Cardiac septum (tissue), 1 donor: ENCODE measurements around the gene USP43. TPM values are rescaled to one million over a fixed set of nuclear protein-coding genes. Genes with fewer than 3 reads are reported as not detected.

ENCODE experiments used
- DNase-seq: peaks from one replicate; pipeline ENCODE4 v3.0.0-alpha.2; 2020; ENCODE audit warnings: low spot score
- intact Hi-C: fragments of 100-400 bp; cut with DNase I; formaldehyde crosslinking; loops from one replicate; pipeline ENCODE4 v1.14.0; 2022
- total RNA-seq: library from RNA; stranded (reverse); fragmentation: NEBNext Ultra II Directional; extraction: Animal tissue kit (Norgen Biotek cat#: 25700); gene quantifications from one replicate; pipeline ENCODE4 v1.2.1, GENCODE V29; 2021
- donor health status: DM: no; HTN: no; CAD: no.

The USP43 gene
- total RNA-seq, 1 donor from 2014 or later = not detected

DNA sequence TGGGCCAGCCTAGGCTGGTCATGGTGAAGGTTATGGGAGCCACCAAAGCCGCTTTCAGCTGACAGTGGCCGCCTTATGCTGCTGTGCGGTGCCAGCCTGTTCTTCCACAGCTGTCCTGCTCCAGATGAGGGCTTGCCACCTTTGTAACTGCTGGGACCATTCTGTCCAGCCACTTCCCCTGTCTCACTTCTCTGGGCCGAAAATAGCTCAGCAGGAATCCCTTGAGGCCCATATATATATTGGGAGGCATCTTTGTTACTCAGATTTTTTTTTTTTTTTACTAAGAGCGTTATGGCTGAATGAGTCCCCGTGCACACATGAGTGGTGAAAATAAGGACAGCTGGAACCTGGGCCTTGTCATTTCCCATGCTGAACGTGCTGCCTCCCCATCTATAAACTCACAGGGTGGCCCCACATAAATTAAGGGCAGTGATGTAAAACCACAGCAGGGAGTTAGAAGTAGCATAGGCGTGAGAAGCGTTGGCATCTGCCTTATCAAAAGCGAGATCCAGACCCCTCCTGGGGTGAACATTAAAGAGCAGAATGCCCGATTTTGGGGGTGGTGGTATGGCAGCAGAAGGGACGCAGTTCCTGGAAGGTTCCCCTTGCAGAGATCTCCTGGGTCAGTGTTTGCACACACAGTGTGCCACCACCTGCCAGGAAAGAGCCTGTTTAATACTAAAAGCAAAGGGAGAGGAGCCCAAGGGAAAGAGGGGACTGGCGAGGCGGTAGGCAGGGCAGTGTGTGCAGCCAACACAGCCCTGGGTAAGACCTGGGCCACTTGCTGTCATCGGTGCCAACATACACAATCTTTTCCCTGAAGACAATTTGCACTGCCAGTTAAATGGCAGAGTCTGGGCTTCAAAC lies 57.8 kb downstream of the USP43 start:
- intact Hi-C loops = no loop called here
- no peak for DNase-seq

DNA sequence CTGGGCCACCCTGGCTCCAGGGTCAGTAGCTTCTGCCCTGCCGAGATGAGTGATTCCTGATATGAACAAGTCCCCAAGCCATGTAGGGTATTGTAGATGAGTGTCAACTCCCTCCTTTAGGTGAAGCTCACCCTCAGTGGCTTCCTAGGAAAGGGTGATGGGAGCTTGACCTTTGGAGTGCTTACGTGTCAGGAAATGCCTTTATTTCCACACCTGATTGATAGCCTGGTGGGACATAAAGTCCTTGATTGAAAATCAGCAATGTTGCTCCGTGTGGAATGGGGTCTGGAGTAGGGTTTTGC lies 58.4 kb downstream of the USP43 start:
- intact Hi-C loops = no loop called here
- no peak for DNase-seq

DNA sequence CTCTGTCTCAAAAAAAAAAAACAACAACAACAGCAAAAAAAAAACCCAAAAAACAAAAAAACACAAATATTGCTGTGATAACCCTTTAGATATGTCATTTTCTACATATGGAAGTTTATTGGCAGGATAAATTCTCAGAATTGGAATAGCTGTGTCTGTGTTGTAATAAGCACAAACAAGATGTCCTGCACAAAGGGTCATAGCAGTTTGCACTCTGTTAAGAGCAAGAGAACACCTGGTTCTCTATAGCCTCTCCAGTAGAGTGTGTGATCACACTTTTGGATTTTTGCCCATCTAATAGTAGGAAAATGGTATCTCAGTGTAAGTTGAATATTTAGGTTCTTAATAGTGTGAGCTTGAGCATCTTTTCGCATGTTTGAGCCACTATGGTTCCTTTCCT lies 60.4 kb downstream of the USP43 start:
- intact Hi-C loops = no loop called here
- no peak for DNase-seq

DNA sequence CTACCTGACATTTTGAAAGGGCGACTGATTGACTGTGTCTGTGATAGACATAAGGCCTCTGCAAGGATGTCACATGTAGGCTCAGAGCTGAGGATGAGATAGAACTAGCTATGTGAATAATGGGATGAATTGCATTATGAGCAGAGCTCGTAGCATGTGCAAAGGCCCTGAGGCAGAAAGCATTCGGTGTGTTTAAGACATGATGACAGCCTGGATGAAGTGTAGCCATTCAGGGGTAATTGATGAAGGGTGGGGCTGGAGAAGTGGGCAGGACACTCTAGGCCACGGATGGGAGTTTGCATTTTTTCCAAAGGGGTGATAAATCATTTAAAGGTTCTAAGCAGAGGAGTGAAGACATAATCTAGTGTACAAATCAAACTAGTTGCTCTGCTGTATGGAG lies 62.6 kb downstream of the USP43 start:
- no peak for DNase-seq
- intact Hi-C loops = no loop called here

DNA sequence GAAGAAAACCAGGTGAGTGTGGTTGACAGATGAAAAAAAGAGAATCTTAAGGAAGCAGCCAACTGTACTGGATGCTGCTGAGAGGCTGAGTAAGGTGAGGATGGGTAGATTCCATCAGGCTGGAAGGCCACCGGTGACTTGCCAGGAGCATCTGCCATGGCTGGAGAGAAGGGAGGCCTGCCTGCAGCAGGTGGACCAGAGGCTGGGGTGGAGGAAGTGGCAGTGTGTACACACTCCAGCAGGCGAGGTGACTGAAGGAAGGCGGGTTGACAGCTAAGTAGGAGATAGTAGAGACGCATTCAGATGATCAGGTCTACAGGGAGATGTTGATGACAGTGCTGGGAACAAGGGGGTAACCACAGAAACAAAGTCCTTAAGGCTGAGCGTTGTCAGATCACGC lies 69.5 kb downstream of the USP43 start:
- intact Hi-C loops = no loop called here

DNA sequence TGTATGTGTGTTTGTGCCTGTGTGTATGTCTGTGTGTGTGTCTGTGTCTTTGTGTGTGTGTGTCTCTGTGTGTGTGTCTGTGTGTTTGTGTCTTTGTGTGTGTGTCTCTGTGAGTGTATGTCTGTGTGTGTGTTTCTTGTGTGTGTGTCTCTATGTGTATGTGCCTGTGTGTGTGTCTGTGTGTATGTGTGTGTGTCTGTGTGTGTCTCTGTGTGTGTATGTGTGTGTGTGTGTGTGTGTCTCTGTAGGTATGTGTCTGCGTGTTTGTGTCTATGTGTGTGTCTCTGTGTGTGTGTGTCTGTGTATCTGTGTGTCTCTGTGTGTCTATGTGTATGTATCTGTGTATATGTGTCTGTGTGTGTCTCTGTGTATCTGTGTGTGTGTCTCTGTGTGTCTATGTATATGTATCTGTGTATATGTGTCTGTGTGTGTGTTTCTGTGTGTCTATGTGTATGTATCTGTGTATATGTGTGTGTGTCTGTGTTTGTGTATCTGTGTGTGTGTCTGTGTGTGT lies 70.2 kb downstream of the USP43 start:
- intact Hi-C loops = no loop called here
- DNase-seq = no peak

More for the DNA sequence above, 69.5 kb downstream of the USP43 start:
- no peak for DNase-seq

DNA sequence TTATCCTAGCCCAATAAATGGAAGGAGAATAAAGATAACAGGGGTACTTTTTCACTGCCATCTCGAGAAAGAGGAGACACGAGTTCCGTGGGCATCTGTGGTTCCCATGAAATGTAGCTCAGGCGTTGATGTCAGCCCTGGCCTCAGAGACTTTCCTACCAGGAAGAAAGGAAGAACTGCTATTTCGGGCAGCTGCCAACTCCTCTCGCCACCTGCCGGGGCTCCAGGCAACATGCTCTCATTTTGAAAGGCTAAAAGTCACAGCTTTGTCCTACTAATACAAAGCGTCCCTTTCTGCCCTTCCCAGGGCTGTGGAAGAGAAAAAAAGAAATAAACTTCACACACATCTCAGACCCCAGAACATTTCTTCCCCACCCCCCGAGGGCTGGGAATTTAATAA lies 80.3 kb downstream of the USP43 start:
- DNase-seq = no peak
- intact Hi-C loops = loop anchor here (5.0 kb wide), 1 partner anchor 162 kb away; no protein-coding TSS in a partner anchor

DNA sequence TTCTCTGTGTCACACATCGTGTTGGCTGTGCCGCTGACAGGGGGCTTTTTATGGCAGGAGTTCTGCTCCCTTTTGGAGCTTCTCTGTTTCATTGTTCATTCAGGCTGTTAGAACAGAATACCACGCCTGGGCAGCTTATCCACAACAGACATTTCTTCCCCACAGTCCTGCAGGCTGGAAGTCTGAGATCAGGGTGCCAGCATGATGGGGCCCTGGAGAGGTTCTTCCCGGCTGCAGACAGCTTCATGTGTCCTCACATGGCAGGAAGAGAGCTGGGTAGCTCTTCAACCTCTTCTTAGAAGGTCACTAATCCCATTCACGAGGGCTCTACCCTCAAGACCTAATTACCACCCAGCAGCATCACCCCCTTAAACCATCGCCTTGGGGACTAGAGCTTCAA lies 81.0 kb downstream of the USP43 start:
- intact Hi-C loops = loop anchor here (5.0 kb wide), 1 partner anchor 161 kb away; no protein-coding TSS in a partner anchor
- DNase-seq = no peak

DNA sequence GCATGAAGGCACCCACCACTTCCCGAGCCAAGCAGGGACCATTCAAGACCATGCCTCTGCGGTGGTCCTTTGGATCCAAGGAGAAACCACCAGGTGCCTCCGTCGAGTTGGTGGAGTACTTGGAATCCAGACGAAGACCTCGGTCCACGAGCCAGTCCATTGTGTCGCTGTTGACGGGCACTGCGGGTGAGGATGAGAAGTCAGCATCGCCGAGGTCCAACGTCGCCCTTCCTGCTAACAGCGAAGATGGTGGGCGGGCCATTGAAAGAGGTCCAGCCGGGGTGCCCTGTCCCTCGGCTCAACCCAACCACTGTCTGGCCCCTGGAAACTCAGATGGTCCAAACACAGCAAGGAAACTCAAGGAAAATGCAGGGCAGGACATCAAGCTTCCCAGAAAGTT lies 82.7 kb downstream of the USP43 start:
- intact Hi-C loops = loop anchor here (2.0 to 5.0 kb wide), 2 partner anchors 41 to 159 kb away; no protein-coding TSS in a partner anchor
- no peak for DNase-seq

DNA sequence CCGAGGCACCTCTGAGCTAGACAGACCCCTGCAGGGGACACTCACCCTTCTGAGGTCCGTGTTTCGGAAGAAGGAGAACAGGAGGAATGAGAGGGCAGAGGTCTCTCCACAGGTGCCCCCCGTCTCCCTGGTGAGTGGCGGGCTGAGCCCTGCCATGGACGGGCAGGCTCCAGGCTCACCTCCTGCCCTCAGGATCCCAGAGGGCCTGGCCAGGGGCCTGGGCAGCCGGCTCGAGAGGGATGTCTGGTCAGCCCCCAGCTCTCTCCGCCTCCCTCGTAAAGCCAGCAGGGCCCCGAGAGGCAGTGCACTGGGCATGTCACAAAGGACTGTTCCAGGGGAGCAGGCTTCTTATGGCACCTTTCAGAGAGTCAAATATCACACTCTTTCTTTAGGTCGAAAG lies 83.2 kb downstream of the USP43 start:
- intact Hi-C loops = loop anchor here (2.0 to 5.0 kb wide), 2 partner anchors 40 to 159 kb away; no protein-coding TSS in a partner anchor
- no peak for DNase-seq

DNA sequence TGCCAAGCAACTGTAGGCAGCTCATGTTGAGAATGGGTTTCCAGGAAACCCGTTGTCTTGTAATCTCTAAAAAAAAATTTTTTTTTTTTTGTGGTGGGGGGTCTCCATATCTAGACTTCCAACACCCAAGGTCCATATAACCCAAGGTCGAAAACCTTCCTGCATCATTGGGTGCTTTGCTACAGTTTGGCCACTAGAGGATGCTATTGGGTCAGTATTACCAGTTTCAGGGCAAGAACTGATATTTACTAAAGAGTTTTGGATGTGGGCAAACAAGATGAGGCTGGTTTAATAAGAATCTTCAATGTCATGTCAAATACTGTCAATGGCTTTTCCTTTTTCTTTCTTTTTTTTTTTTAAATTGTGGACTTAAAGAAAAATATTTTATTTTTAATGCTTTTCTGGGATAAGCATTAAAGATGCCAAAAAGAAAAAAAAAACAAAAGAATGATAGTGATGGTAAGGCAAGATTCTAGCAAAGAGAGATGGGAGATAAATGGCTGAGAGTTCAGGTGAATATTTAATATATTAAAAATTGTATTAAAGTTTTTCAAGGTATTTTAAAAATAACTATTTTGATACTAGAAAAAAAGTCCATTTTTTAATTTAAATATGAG lies 83.8 kb downstream of the USP43 start:
- intact Hi-C loops = loop anchor here (2.0 to 5.0 kb wide), 2 partner anchors 40 to 158 kb away; no protein-coding TSS in a partner anchor
- DNase-seq = no peak

DNA sequence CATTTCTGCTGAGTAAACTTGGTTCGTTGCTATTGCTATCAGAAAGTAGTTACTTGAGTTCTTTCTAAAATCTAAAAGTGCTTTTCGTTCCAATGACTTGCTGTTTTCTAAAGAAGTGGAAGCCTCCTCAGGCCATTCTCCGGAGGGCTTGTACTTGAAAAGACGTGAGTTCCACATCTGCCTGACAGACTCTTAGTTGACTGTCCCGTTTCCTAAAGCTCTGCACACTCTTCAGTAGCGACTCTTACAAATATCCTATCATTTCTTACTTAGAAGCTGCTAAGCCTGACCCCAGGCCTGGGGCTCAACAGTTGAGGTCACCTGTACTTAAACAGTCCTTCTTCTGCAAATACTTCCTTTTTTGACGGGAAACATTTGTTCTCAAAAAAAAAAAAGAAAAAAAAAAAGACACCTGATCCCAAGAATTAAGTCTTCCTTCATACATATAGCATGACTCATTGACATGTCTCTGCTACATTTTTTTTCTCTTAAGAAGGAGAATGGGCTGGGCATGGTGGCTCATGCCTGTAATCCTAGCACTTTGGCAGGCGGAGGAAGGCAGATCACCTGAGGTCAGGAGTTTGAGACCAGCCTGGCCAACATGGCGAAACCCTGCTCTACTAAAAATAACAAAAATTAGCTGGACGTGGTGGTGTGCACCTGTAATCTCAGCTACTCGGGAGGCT lies 84.6 kb downstream of the USP43 start:
- intact Hi-C loops = loop anchor here (2.0 to 5.0 kb wide), 2 partner anchors 39 to 157 kb away; no protein-coding TSS in a partner anchor
- DNase-seq = no peak

DNA sequence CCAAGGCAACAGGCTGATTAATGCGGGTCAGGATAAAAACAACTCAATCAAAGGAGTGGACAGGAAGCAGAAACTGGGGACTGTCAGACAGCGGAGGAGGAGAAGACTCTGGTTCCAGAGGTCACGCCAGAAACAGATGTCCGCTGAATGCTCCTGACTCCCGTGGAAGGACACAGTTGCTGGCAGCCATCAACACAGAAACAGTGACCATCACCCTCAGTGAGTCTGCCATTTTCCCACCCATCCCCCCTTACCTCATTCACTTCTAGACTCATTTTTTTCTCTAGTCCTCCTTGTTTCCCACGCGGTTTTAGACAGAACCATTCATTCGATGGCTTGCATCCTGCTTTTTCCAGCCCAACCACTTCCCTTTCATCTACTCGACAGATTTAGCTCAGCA lies 105.2 kb downstream of the USP43 start:
- intact Hi-C loops = no loop called here
- no peak for DNase-seq

DNA sequence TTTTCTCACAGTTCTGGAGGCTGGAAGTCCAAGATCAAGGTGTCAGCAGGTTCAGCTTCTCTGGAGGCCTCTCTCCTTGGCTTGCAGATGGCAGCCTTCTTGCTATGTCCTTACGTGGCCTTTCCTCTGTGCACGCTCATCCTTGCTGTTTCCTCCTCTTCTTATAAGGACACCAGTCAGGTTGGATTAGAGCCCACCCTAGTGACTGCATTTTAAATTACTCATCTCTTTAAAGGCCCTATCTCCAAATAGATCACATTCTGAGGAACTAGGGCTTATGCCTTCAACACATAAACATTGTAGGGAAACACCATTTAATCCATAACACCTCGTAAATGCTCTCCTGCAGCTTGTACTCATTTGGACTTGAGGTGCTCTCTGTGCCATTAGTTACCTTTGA lies 109.8 kb downstream of the USP43 start:
- intact Hi-C loops = no loop called here
- DNase-seq = no peak

DNA sequence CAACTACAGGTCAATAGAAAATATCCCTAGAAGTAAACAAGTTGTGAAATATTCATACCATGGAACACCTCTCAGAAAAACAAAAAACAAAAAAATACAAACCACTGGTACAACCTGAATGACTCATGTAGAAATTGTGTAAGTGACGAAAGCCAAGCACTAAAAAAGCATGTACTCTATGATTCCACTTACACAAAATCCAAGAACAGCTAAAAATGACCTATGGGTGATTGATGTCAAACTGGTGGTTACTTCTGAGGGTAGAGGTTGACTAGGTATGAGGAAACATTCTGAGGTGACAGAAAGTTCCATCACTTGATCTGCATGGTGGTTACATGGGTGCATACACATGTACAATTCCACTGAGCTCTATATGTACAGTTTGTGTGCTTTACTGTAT lies 114.9 kb downstream of the USP43 start:
- DNase-seq = no peak
- intact Hi-C loops = loop anchor here (10.0 kb wide), 1 partner anchor 185 kb away; the partner anchor contains the start of genes CFAP52 and STX8

DNA sequence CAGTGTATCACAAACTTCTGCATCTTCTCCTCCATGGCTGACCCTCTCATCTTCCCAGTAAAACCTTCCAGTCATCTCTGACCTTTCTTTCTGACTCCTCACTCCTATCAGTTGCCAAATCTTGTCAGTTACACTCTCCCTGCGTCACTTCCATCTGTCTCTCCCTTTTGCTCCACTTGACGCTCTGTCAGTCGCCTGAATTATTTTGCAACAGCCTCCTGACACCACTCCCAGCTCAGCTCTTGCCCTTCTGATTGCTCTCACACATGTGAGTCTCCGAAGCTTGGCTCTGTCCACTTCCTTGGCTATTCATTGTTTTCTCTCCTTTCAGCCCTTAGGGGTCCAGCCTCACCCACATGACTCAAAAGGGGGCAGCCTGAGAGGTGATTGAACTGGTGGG lies 118.3 kb downstream of the USP43 start:
- intact Hi-C loops = loop anchor here (10.0 kb wide), 1 partner anchor 189 kb away; the partner anchor contains the start of genes CFAP52 and STX8
- DNase-seq = no peak

DNA sequence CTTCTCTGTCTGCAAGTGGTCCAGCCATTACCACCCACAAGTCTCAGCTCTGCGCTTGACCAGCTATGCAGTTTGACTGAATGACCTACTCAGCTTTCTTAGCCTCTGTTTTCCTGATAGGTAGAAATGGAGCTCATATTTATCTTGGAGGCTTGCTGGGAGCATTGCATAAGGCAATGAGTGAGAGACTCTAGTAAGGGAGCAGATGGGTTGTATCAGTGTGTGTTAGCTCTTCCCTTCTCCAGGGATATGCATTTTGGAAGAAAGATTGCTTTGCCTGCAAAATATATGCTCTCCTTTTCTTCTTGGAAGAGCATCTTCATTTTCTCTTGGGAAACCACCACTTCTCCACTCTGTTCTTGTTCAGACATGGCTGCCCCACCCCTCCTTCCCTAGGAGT lies 120.0 kb downstream of the USP43 start:
- no peak for DNase-seq
- intact Hi-C loops = loop anchor here (10.0 kb wide), 1 partner anchor 191 kb away; the partner anchor contains the start of genes CFAP52 and STX8

DNA sequence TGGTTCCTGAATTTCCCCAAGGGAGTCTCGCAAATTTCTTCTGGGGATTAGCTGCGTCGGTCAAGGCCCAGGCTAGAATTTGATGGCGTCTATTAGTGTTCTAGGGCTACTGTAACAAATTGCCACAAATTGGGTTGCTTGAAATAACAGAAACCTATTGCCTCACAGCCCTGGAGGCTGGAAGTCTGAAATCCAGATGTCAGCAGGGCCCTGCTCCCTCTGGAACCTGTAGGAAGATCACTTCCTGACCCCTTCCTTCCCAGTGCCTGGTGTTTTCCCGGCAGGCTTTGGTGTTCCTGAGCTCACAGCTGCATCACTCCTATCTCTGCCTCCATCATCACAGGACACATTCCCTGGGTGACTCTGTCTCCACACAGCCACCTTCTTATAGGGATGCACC lies 121.7 kb downstream of the USP43 start:
- intact Hi-C loops = loop anchor here (10.0 kb wide), 1 partner anchor 192 kb away; the partner anchor contains the start of genes CFAP52 and STX8
- DNase-seq = no peak

DNA sequence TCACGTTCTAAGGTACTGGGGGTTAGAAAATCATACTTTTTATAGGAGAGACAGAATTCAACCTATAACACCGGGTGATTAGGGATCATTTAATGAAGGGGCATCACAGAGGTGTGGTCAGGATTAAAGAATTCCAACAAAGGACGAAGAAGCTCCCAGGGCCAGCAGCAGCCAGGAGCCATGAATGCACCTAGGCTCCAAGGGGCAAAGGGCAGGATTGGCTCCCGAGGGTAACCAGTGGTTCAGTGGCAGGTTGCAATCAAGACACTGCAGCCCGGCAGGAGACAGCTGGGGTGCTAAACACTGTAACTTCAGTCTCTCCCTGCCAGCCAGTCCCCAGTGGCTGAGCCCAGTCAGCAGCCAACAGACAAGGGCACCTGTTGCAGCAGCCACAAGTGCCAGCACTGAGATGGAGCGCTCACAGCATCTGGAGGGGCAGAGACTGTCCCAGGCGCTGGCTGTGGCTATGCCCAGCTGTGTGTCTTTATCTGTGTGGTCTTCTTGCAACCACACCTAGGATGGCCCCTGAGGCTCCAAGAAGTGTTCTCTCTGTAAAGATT lies 122.2 kb downstream of the USP43 start:
- DNase-seq = no peak
- intact Hi-C loops = loop anchor here (10.0 kb wide), 1 partner anchor 193 kb away; the partner anchor contains the start of genes CFAP52 and STX8
